COLO829 (cell line): ENCODE data around the gene IFITM1.
A peak's percentile ranks its signal among the peaks of the same experiment; 100 is the strongest.
"Not testable (repeated sequence)": the region's sequence is repeated elsewhere in the genome, so short reads cannot be mapped to it uniquely, and the experiment has no call there.

ENCODE experiments used
- DNase-seq: peaks from one replicate; pipeline ENCODE4 v3.0.0; 2012; ENCODE audit warnings: low spot score

The IFITM1 gene

DNA sequence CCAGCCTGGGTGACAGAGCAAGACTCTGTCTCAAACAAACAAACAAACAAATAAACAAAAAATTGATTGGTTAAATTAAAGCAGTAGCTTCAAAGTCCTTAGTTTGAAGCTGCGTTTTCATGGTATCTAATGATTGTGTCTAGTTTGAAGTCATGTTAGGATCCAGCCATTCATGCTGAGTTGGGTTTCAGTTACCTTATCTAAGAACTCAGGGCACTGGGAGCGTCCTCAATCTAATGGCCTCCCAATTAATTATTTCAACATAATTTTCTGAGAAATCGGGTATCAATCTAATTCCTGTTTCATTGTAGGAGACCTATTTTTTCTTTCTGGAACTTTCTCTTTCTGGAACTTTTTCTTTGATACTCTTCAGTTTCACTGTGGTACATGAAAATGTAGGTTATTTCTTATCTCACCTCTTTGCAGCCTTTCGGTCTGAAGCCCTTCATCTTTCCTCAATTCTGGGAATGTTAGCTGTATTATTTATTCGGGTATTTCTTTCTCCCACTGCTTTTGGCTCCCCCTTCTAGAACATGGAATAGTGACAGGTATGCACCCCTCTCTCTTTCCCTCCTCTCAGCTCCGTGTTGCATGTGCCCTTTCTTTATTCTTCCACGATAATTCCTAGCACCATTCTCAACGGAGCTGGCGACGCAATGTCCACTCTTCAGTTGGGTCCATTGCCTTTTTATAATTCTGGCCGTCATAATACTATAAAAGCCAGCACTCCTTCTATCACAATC is 31.2 kb downstream of the IFITM1 start:
- no peak for DNase-seq

GRCh38 chr11:346529-346928 is 32.7 kb downstream of the IFITM1 start:
- no peak for DNase-seq

GRCh38 chr11:349270-349954 is 35.6 kb downstream of the IFITM1 start:
- DNase-seq, result not testable (repeated sequence)

- not testable (repeated sequence) for DNase-seq
These were observed 36.3 kb downstream of the IFITM1 start for GRCh38 chr11:350033-350722.

DNA sequence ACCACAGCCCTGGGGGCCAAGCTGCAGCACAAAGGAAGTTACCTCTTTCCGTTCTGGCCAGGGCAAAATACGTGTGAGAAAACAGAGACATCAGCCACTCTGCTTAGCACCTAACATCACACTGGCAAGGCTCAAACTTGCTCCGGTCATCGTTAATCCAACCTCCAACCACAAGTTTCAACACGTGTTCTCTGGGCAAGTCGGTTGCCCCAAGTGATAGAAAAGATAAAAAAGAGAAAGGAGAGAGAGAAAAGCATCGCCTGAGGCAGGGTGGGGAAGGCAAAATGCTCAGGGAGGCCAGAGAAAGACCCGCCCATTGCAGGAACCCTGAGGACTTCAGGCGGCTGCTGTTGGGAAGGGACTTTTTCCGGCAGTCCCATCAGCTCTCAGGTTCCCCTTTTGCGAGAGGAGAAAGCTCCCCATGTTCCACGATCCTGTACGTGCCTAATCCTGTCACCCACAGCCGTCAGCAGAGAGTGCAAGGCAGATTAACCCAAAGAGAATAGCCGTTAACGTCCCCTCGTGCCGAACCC is 36.9 kb downstream of the IFITM1 start:
- DNase-seq, result no peak

GRCh38 chr11:351411-351810 is 37.6 kb downstream of the IFITM1 start:
- DNase-seq, result no peak

DNA sequence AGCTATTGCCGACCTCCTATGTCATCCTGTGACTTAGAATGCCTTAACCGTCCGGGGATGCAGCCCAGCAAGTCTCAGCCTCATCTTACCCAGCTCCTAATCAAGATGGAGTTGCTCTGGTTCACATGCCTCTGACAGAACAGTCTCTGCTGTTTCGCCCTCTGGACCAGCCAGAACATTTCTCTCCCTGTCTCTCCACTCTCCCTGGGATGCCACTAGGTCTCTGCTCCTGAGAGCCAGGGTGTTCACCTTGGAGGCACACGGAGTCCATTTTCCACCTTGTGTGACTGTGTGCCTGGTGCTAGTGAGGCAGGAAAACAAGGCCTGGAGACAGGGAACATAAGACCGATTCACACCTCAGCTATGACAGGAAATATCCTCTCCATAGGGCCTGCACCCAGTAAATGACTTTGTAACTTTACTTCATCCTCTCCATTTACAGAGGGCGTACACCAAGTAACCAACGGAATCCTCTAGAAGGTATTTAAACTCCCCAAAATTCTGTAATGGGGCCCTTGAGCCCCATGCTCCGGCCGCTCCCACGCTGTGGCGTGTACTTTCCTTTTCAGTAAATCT is 38.7 kb downstream of the IFITM1 start:
- no peak for DNase-seq

GRCh38 chr11:353179-353873 is 39.5 kb downstream of the IFITM1 start:
- DNase-seq, result no peak

- peak; percentile 66 for DNase-seq
These were observed 42.0 kb downstream of the IFITM1 start for GRCh38 chr11:355581-356458.

DNA sequence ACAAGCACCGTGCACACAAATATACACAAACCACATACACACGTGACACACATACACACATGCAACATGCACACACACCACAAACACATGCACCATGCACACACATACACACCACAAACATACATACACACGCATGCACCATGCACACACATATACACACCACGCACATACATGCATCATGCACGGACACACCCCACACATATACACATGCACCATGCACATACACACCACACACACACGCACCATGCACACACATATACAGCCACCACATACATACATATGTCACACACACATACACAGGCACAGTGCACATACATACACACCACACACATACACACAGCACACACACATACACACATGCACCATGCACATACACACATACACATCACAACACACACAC is 42.8 kb downstream of the IFITM1 start:
- no peak for DNase-seq

GRCh38 chr11:357582-357981 is 43.7 kb downstream of the IFITM1 start:
- DNase-seq, result no peak

GRCh38 chr11:358129-358800 is 44.4 kb downstream of the IFITM1 start:
- no peak for DNase-seq

GRCh38 chr11:359181-359714 is 45.4 kb downstream of the IFITM1 start:
- no peak for DNase-seq

GRCh38 chr11:360326-361280 is 46.8 kb downstream of the IFITM1 start:
- DNase-seq, result no peak

DNA sequence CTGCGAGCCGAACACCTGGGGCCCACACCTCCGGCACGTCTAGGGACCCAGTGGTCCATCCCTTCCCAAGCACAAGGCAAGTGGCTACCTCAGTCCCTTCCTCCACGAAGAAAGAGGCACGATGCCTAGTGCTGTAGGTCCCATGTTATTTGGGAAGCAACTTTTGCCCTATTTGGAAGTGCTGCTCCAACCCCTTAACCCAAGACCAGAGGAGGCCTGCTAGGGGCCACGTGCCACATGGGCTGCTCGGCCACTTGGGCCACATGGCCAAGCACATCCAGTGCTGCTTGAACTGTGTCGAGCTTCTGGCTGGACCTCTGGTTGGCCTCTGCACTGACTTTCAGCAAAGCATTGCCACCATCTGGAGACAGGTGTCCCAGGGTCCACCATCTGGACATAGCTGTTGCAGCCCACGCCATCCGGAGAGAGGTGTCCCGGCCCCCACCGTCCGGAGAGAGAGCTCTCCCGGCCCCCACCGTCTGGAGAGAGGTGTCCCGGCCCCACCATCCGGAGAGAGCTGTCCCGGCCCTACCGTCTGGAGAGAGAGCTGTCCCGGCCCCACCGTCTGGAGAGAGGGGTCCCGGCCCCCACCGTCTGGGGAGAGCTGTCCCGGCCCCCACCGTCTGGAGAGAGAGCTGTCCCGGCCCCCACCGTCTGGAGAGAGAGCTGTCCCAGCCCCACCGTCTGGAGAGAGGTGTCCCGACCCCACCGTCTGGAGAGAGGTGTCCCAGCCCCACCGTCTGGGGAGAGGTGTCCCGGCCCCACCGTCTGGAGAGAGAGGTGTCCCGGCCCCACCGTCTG is 49.0 kb downstream of the IFITM1 start:
- DNase-seq, result no peak

DNA sequence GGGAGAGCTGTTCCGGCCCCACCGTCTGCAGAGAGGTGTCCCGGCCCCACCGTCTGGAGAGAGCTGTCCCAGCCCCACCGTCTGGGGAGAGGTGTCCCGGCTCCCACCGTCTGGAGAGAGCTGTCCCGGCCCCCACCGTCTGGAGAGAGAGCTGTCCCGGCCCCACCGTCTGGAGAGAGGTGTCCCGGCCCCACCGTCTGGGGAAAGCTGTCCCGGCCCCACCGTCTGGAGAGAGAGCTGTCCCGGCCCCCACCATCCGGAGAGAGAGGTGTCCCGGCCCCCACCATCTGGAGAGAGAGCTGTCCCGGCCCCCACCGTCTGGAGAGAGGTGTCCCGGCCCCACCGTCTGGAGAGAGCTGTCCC is 49.6 kb downstream of the IFITM1 start:
- DNase-seq, result not testable (repeated sequence)

DNA sequence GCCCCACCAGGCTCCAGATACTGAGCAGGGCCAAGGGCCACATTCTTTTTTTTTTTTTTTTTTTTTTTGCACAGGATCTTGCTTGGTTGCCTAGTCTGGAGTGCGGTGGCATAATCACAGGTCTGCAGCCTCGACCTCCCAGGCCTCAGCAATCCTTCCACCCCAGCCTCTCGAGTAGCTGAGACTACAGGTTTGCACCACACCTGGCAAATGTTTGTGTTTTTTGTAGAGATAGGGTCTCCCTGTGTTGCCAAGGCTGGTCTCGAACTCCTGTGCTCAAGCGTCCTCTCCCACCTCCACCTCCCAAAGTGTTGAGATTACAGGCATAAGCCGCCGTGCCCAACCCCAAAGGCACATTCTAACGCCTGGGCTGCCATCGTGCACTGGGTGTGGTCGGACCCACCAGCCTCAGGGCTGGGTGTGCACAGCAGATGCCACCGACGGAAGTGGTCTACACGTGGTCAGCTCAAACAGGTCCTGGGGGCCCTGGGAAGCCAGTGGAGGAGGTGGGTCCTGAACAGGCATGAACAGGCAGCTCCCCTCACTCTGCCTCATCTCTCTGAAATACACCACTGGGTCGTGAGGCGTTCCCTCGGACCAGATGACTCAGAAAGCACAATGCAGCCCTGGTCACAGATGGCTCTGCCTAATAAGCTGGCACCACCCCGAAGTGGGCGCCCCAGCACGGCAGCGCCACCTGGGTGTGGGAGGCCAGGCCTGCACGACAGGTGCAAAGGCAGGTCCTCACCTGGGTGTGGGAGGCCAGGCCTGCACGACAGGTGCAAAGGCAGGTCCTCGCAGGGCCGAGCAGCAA is 50.3 kb downstream of the IFITM1 start:
- DNase-seq, result no peak
